Fibroblast of villous mesenchyme (primary cell): Measurements from ENCODE around the gene LRRC47. TPM values are rescaled to one million over a fixed set of nuclear protein-coding genes. Genes with fewer than 3 reads are reported as not detected.

Experiments used
- DNase-seq: peaks from one replicate; pipeline ENCODE4 v3.0.0-alpha.2; 2010; ENCODE audit warnings: low read depth
- H3K4me3 ChIP-seq: 2 replicates; pipeline ENCODE4 v1.5.1; 2011; ENCODE audit warnings: low read depth, mild to moderate bottlenecking, low read length
- CTCF ChIP-seq: IDR thresholded peaks from 2 replicates; pipeline ENCODE4 v1.5.1; 2012; ENCODE audit warnings: low read depth, mild to moderate bottlenecking, low read length; ENCODE audit not compliant: insufficient read depth
- small RNA-seq: library from RNA; depleted of rRNA; stranded (forward); fragments of <200 nt; gene quantifications from one replicate; pipeline ENCODE3, GENCODE V24; 2012
- total RNA-seq: library from RNA; depleted of rRNA; stranded (reverse); fragments of >200 nt; gene quantifications from 2 replicates; pipeline ENCODE4 v1.2.3, GENCODE V29; 2012

LRRC47 gene
- total RNA-seq, 1 donor: 31.1 TPM

- no peak for DNase-seq
- H3K4me3 ChIP-seq: no peak overlapping the region
- no peak for TF ChIP-seq CTCF
Measured at GRCh38 chr1:3732434-3733093, 63.7 kb downstream of the LRRC47 start.

GRCh38 chr1:3731583-3732433 is 64.5 kb downstream of the LRRC47 start:
- no peak overlapping the region for H3K4me3 ChIP-seq
- TF ChIP-seq CTCF: no peak
- DNase-seq: no peak

- no peak for TF ChIP-seq CTCF
- H3K4me3 ChIP-seq: no peak overlapping the region
Measured at GRCh38 chr1:3730543-3731247, 65.6 kb downstream of the LRRC47 start.

GRCh38 chr1:3729594-3730542 is 66.4 kb downstream of the LRRC47 start:
- no peak for DNase-seq
- no peak overlapping the region for H3K4me3 ChIP-seq
- TF ChIP-seq CTCF: no peak

More at GRCh38 chr1:3730543-3731247, 65.6 kb downstream of the LRRC47 start:
- DNase-seq: no peak

Small RNA genes lying within 50 kb of the gene (small RNA-seq; reads per million reads assigned to genes)
- gene RF02197: not detected
- not detected for gene RN7SL574P

Other genes starting within 250 kb of the LRRC47 start
- gene MEGF6, start 185.0 kb downstream of the LRRC47 start, total RNA-seq: 2.2 and 7.1 TPM in 2 replicates
- gene TPRG1L, start 171.5 kb downstream of the LRRC47 start, total RNA-seq: 19.4 and 20.3 TPM in 2 replicates
- gene WRAP73, start 146.4 kb downstream of the LRRC47 start, total RNA-seq: 9.7 and 12.5 TPM in 2 replicates
- gene TP73, start 144.0 kb downstream of the LRRC47 start, total RNA-seq: not detected in 2 replicates
- not detected in 2 replicates for gene CCDC27, start 44.0 kb downstream of the LRRC47 start, total RNA-seq
- gene SMIM1, start 23.7 kb downstream of the LRRC47 start, total RNA-seq: 1.7 and 3.5 TPM in 2 replicates
- 28.1 and 31.6 TPM in 2 replicates for gene CEP104, start 60.7 kb upstream of the LRRC47 start, total RNA-seq
- 4.7 and 6.8 TPM in 2 replicates for gene DFFB, start 61.0 kb upstream of the LRRC47 start, total RNA-seq
- 25.4 and 31.1 TPM in 2 replicates for gene C1orf174, start 103.8 kb upstream of the LRRC47 start, total RNA-seq